DND-41 (cell line): Measurements from ENCODE around the gene ZNF45.

Source experiments
- ATAC-seq: fragments of 200-7000 bp; cut with Tn5 transposase; 3 replicates; pipeline ENCODE4 v1.9.1; 2021; ENCODE audit warnings: low read depth; ENCODE audit not compliant: insufficient read depth
- DNase-seq: peaks from one replicate; pipeline ENCODE4 v3.0.0-alpha.2; 2020
- H2AFZ ChIP-seq: 2 replicates; pipeline ENCODE4 v1.6.0; 2012; ENCODE audit warnings: low read depth, low read length
- H3K27ac ChIP-seq: 2 replicates; pipeline ENCODE4 v1.5.1; 2012; ENCODE audit warnings: low read length, inconsistent platforms
- H3K27me3 ChIP-seq: fragments of 200-600 bp; sonication (generic); 2 replicates; pipeline ENCODE4 v1.6.0; 2012; ENCODE audit warnings: low read length, mild to moderate bottlenecking, inconsistent platforms; ENCODE audit not compliant: insufficient read depth, poor library complexity
- H3K36me3 ChIP-seq: 2 replicates; pipeline ENCODE4 v1.5.1; 2012; ENCODE audit warnings: low read length, inconsistent platforms; ENCODE audit not compliant: insufficient read depth
- H3K4me1 ChIP-seq: 2 replicates; pipeline ENCODE4 v1.5.1; 2012; ENCODE audit warnings: mild to moderate bottlenecking, low read length; ENCODE audit not compliant: insufficient read depth
- H3K4me2 ChIP-seq: 2 replicates; pipeline ENCODE4 v1.6.0; 2012; ENCODE audit warnings: mild to moderate bottlenecking, moderate library complexity, low read length, inconsistent platforms; ENCODE audit not compliant: insufficient read depth
- H3K4me3 ChIP-seq, 2 experiments: fragments of 200-600 bp in 1 of 2; shearing (Covaris generic) in 1 of 2; 2 replicates each; pipeline ENCODE4 v1.5.1; 2012 to 2016; ENCODE audit warnings: inconsistent platforms in 2 of 2, low read length in 2 of 2, mild to moderate bottlenecking in 2 of 2, low read depth in 1 of 2, moderate library complexity in 1 of 2
- H3K79me2 ChIP-seq: 2 replicates; pipeline ENCODE4 v1.6.0; 2012; ENCODE audit warnings: low read length, inconsistent platforms; ENCODE audit not compliant: insufficient read depth
- H3K9ac ChIP-seq: 2 replicates; pipeline ENCODE4 v1.6.0; 2012; ENCODE audit warnings: low read depth, mild to moderate bottlenecking, inconsistent platforms, low read length, moderate library complexity
- H3K9me3 ChIP-seq: 2 replicates; pipeline ENCODE4 v1.5.1; 2012; ENCODE audit warnings: low read length, moderate library complexity, mild to moderate bottlenecking, inconsistent platforms; ENCODE audit not compliant: insufficient read depth, severe bottlenecking
- H4K20me1 ChIP-seq: 2 replicates; pipeline ENCODE4 v1.6.0; 2012; ENCODE audit warnings: low read length; ENCODE audit not compliant: insufficient read depth
- EZH2 ChIP-seq: IDR thresholded peaks from 3 replicates; pipeline ENCODE4 v1.6.1; 2012; ENCODE audit warnings: borderline replicate concordance, low read depth, mild to moderate bottlenecking, moderate library complexity, low read length, inconsistent platforms; ENCODE audit not compliant: severe bottlenecking
- TF ChIP-seq, protein P1 (sequence below): IDR thresholded peaks from 2 replicates; pipeline ENCODE4 v1.5.1; 2012; ENCODE audit warnings: borderline replicate concordance, low read length, moderate library complexity, mild to moderate bottlenecking; ENCODE audit not compliant: poor library complexity, severe bottlenecking; ENCODE audit errors: extremely low read depth

The ZNF45 gene

DNA sequence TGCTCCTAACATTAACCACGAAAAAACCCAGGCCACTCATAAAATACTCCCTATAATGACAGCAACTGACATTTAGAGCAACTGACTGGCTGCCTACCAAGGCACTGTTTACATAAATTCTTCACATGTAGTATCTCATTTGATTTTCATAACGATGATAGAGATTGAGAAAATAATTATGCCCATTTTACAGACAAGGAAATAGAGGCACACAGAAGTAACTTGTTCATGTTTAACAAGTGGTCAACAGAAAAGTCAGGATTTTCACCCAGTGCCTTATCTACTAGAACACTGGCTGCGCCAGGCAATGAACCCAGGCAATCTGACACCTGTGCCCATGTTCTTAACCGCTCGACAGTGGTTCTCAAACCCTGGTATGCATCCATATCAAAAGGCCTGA, 6.3 kb downstream of the ZNF45 start:
- H2AFZ ChIP-seq, result no peak overlapping the region
- ATAC-seq (no peak), DNase-seq (no peak)
- no peak overlapping the region for H3K9ac ChIP-seq
- no peak overlapping the region for H3K4me3 ChIP-seq
- no peak overlapping the region for H3K27ac ChIP-seq
- peaks cover 93% of the 10 kb centered on the region for H3K36me3 ChIP-seq
- H3K79me2 ChIP-seq, result peaks cover 3% of the 10 kb centered on the region
- H3K9me3 ChIP-seq, result no peaks in the 10 kb centered on the region
- no peaks in the 10 kb centered on the region for H3K27me3 ChIP-seq
- no peak overlapping the region for H3K4me2 ChIP-seq
- TF ChIP-seq, protein P1, sequence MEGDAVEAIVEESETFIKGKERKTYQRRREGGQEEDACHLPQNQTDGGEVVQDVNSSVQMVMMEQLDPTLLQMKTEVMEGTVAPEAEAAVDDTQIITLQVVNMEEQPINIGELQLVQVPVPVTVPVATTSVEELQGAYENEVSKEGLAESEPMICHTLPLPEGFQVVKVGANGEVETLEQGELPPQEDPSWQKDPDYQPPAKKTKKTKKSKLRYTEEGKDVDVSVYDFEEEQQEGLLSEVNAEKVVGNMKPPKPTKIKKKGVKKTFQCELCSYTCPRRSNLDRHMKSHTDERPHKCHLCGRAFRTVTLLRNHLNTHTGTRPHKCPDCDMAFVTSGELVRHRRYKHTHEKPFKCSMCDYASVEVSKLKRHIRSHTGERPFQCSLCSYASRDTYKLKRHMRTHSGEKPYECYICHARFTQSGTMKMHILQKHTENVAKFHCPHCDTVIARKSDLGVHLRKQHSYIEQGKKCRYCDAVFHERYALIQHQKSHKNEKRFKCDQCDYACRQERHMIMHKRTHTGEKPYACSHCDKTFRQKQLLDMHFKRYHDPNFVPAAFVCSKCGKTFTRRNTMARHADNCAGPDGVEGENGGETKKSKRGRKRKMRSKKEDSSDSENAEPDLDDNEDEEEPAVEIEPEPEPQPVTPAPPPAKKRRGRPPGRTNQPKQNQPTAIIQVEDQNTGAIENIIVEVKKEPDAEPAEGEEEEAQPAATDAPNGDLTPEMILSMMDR, result no peak
- no peak for TF ChIP-seq EZH2
- no peaks in the 10 kb centered on the region for H4K20me1 ChIP-seq
- peaks cover 12% of the 10 kb centered on the region; the same call in 1 of the 2 replicates for H3K4me1 ChIP-seq

DNA sequence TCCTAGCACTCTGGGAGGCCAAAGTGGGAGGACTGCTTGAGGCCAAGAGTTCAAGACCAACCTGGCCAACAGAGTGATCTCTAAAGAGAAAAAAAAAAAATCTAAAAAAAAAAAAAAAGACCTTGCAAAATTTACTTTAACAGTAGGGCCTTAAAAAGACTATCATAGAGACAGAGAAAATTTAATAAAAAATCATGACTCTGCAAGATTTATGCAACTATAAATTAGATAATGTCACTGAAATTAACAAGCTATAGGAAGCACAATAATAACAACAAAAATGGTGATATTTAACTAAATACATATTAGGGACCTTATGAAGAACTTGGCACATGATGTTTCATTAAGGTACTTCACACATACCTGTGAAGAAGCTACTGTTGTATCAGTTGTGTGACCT, 11.2 kb downstream of the ZNF45 start:
- no peaks in the 10 kb centered on the region for H3K27me3 ChIP-seq
- H3K4me1 ChIP-seq, result no peaks in the 10 kb centered on the region
- H3K4me3 ChIP-seq, result no peak overlapping the region
- no peaks in the 10 kb centered on the region for H3K79me2 ChIP-seq
- no peak overlapping the region for H3K9ac ChIP-seq
- H3K27ac ChIP-seq, result no peak overlapping the region
- H3K9me3 ChIP-seq, result no peaks in the 10 kb centered on the region
- ATAC-seq (no peak), DNase-seq (no peak)
- no peaks in the 10 kb centered on the region for H4K20me1 ChIP-seq
- no peak overlapping the region for H3K4me2 ChIP-seq
- TF ChIP-seq, protein P1, result no peak
- TF ChIP-seq EZH2, result no peak
- no peak overlapping the region for H2AFZ ChIP-seq
- peaks cover 96% of the 10 kb centered on the region for H3K36me3 ChIP-seq

DNA sequence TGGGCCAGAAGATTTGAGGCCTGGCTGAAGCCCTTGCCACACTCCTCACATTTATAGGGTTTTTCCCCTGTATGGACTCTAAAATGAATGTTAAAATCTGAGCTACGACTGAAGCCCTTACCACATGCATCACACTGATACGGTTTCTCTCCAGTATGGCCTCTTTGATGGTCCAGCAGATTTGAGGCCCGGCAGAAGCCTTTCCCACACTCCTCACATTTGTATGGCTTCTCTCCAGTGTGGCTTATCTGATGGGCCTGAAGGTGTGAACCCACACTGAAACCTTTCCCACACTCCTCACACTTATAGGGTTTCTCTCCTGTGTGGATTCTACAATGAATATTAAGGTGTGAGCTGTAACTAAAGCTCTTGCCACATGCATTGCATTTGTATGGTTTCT, 21.0 kb downstream of the ZNF45 start:
- no peak overlapping the region for H3K27ac ChIP-seq
- H3K4me2 ChIP-seq, result no peak overlapping the region
- no peak overlapping the region for H3K4me3 ChIP-seq
- peaks cover 62% of the 10 kb centered on the region for H3K36me3 ChIP-seq
- no peaks in the 10 kb centered on the region for H3K27me3 ChIP-seq
- DNase-seq, result no peak
- H3K79me2 ChIP-seq, result no peaks in the 10 kb centered on the region
- no peak overlapping the region for H3K9ac ChIP-seq
- no peak for TF ChIP-seq EZH2
- TF ChIP-seq, protein P1, result no peak
- ATAC-seq, result no peak
- H2AFZ ChIP-seq, result no peak overlapping the region
- H3K4me1 ChIP-seq, result no peaks in the 10 kb centered on the region
- H3K9me3 ChIP-seq, result peaks cover 34% of the 10 kb centered on the region
- no peaks in the 10 kb centered on the region for H4K20me1 ChIP-seq

DNA sequence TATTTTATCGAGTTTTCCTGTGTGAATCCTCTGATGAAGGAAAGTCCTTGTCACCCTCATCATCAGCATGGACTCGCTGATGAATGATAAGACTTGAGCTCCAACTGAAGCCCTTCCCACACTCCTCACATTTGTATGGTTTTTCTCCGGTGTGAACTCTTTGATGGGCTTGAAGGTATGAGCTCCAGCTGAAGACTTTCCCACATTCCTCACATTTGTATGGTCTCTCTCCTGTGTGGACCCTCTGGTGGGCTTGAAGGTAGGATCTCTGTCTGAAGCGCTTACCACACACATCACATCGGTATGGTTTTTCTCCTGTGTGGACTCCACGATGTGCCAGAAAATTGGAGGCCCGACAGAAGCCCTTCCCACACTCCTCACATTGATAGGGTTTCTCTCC, 21.7 kb downstream of the ZNF45 start:
- no peak overlapping the region for H3K27ac ChIP-seq
- DNase-seq (no peak), ATAC-seq (no peak)
- no peaks in the 10 kb centered on the region for H3K79me2 ChIP-seq
- no peak overlapping the region for H3K9ac ChIP-seq
- no peak overlapping the region for H2AFZ ChIP-seq
- no peak overlapping the region for H3K4me2 ChIP-seq
- H4K20me1 ChIP-seq, result no peaks in the 10 kb centered on the region
- H3K9me3 ChIP-seq, result peaks cover 34% of the 10 kb centered on the region
- H3K27me3 ChIP-seq, result no peaks in the 10 kb centered on the region
- H3K36me3 ChIP-seq, result peaks cover 55% of the 10 kb centered on the region
- no peaks in the 10 kb centered on the region for H3K4me1 ChIP-seq
- H3K4me3 ChIP-seq, result no peak overlapping the region
- TF ChIP-seq EZH2, result no peak
- TF ChIP-seq, protein P1, result no peak
